GM12865 (cell line): ENCODE measurements around the gene SLC25A38.

Experiments
- DNase-seq: peaks from one replicate; pipeline ENCODE4 v3.0.0; 2010; ENCODE audit warnings: low read depth
- H3K4me3 ChIP-seq: 2 replicates; pipeline ENCODE4 v1.5.1; 2011; ENCODE audit warnings: mild to moderate bottlenecking, low read depth, low read length, control low read depth
- TF ChIP-seq, protein P1 (sequence below): IDR thresholded peaks from 2 replicates; pipeline ENCODE4 v1.5.1; 2011; ENCODE audit warnings: low read length, control low read depth, low read depth, inconsistent platforms; ENCODE audit not compliant: insufficient read depth; ENCODE audit errors: missing control alignments

SLC25A38 gene

GRCh38 chr3:39383045-39383880 is at the start of gene SLC25A38:
TSS of gene SLC25A38 (plus strand) at chr3:39383370. CDS start at chr3:39383725, 355 bp downstream.
- TF ChIP-seq, protein P1, sequence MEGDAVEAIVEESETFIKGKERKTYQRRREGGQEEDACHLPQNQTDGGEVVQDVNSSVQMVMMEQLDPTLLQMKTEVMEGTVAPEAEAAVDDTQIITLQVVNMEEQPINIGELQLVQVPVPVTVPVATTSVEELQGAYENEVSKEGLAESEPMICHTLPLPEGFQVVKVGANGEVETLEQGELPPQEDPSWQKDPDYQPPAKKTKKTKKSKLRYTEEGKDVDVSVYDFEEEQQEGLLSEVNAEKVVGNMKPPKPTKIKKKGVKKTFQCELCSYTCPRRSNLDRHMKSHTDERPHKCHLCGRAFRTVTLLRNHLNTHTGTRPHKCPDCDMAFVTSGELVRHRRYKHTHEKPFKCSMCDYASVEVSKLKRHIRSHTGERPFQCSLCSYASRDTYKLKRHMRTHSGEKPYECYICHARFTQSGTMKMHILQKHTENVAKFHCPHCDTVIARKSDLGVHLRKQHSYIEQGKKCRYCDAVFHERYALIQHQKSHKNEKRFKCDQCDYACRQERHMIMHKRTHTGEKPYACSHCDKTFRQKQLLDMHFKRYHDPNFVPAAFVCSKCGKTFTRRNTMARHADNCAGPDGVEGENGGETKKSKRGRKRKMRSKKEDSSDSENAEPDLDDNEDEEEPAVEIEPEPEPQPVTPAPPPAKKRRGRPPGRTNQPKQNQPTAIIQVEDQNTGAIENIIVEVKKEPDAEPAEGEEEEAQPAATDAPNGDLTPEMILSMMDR = peak; percentile 27
- H3K4me3 ChIP-seq = peak within 1 kb of the TSS; percentile 98
- peak; percentile 93 for DNase-seq

GRCh38 chr3:39333607-39334006 is 49.6 kb upstream of the SLC25A38 start:
- DNase-seq = no peak
- TF ChIP-seq, protein P1 = no peak
- no peak overlapping the region for H3K4me3 ChIP-seq

- TF ChIP-seq, protein P1 = no peak
- H3K4me3 ChIP-seq = no peak overlapping the region
- no peak for DNase-seq
These were observed 49.0 kb upstream of the SLC25A38 start for GRCh38 chr3:39334205-39334604.

GRCh38 chr3:39338201-39338600 is 45.0 kb upstream of the SLC25A38 start:
- DNase-seq = no peak
- H3K4me3 ChIP-seq = no peak overlapping the region
- TF ChIP-seq, protein P1 = no peak

DNA sequence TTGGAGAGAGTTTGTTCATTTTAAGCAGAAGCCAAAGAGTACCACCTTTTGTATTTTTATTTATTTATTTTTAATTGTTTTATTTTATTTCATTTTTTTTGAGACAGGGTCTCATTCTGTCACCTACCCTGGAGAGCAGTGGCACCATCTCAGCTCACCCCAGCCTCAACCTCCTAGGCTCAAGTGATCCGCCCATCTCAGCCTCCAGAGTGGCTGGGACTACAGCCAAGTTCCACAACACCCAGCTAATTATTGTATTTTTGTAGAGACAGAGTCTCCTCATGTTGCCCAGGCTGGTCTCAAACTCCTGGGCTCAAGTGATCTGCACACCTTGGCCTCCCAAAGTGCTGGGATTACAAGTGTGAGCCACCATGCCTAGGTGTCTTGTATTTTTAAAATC is 44.1 kb upstream of the SLC25A38 start:
- TF ChIP-seq, protein P1 = no peak
- no peak overlapping the region for H3K4me3 ChIP-seq
- no peak for DNase-seq

- DNase-seq = no peak
- H3K4me3 ChIP-seq = no peak overlapping the region
- TF ChIP-seq, protein P1 = no peak
These were observed 40.0 kb upstream of the SLC25A38 start for GRCh38 chr3:39343076-39343717.

GRCh38 chr3:39343760-39344159 is 39.4 kb upstream of the SLC25A38 start:
- no peak for DNase-seq
- H3K4me3 ChIP-seq = no peak overlapping the region
- TF ChIP-seq, protein P1 = no peak
